H9 (cell line): ENCODE results near the gene SEC23B. TPM values are rescaled to one million over a fixed set of nuclear protein-coding genes. Genes with fewer than 3 reads are reported as not detected.

Source experiments
- DNase-seq: peaks from one replicate; pipeline ENCODE4 v3.0.0-alpha.2; 2017
- H2AFZ ChIP-seq: one replicate; pipeline ENCODE4 v1.6.1; 2013; ENCODE audit warnings: mild to moderate bottlenecking, low read length, control low read depth, moderate library complexity
- H2AK5ac ChIP-seq: 2 replicates; pipeline ENCODE4 v1.6.1; 2013; ENCODE audit warnings: low read length, control low read depth, mixed read lengths; ENCODE audit not compliant: insufficient read length
- H2BK120ac ChIP-seq: one replicate; pipeline ENCODE4 v1.6.1; 2013; ENCODE audit warnings: low read depth, mild to moderate bottlenecking, low read length, control low read depth, inconsistent platforms; ENCODE audit not compliant: poor library complexity, severe bottlenecking
- H2BK12ac ChIP-seq: 2 replicates; pipeline ENCODE4 v1.6.1; 2013; ENCODE audit warnings: low read length, control low read depth, mixed read lengths, low read depth; ENCODE audit not compliant: insufficient read length
- H2BK15ac ChIP-seq: 2 replicates; pipeline ENCODE4 v1.6.1; 2013; ENCODE audit warnings: low read depth, low read length, control low read depth
- H2BK20ac ChIP-seq: one replicate; pipeline ENCODE4 v1.6.1; 2013; ENCODE audit warnings: low read depth, mild to moderate bottlenecking, low read length, control low read depth, inconsistent platforms; ENCODE audit not compliant: poor library complexity, severe bottlenecking
- H2BK5ac ChIP-seq: 2 replicates; pipeline ENCODE4 v1.6.1; 2013; ENCODE audit warnings: low read length, control low read depth, mixed read lengths; ENCODE audit not compliant: insufficient read length
- H3K14ac ChIP-seq: 2 replicates; pipeline ENCODE4 v1.6.1; 2013; ENCODE audit warnings: low read length, control low read depth; ENCODE audit not compliant: insufficient read depth
- H3K18ac ChIP-seq: 2 replicates; pipeline ENCODE4 v1.6.1; 2013; ENCODE audit warnings: low read depth, mild to moderate bottlenecking, mixed read lengths, low read length, control low read depth; ENCODE audit not compliant: insufficient read length
- H3K23ac ChIP-seq: 2 replicates; pipeline ENCODE4 v1.6.1; 2013; ENCODE audit warnings: low read length, control low read depth, mixed read lengths, low read depth; ENCODE audit not compliant: insufficient read length
- H3K23me2 ChIP-seq: 2 replicates; pipeline ENCODE4 v1.6.1; 2013; ENCODE audit warnings: low read depth, mild to moderate bottlenecking, mixed read lengths, low read length, control low read depth; ENCODE audit not compliant: insufficient read length, poor library complexity, severe bottlenecking
- H3K27ac ChIP-seq: 2 replicates; pipeline ENCODE4 v1.5.1; 2013; ENCODE audit warnings: low read length, control low read depth, mixed read lengths, low read depth; ENCODE audit not compliant: insufficient read length
- H3K27me3 ChIP-seq: 2 replicates; pipeline ENCODE4 v1.6.1; 2013; ENCODE audit warnings: low read length, control low read depth, inconsistent platforms; ENCODE audit not compliant: insufficient read depth
- H3K4ac ChIP-seq: 2 replicates; pipeline ENCODE4 v1.6.1; 2013; ENCODE audit warnings: low read depth, mild to moderate bottlenecking, control low read depth, inconsistent platforms, low read length, moderate library complexity
- H3K4me1 ChIP-seq: 2 replicates; pipeline ENCODE4 v1.6.1; 2013; ENCODE audit warnings: low read length, control low read depth, inconsistent platforms; ENCODE audit not compliant: insufficient read depth
- H3K4me2 ChIP-seq: 2 replicates; pipeline ENCODE4 v1.6.1; 2013; ENCODE audit warnings: low read length, control low read depth, mixed read lengths; ENCODE audit not compliant: insufficient read length, insufficient read depth
- H3K56ac ChIP-seq: 2 replicates; pipeline ENCODE4 v1.6.1; 2013; ENCODE audit warnings: low read depth, mild to moderate bottlenecking, mixed read lengths, low read length, control low read depth; ENCODE audit not compliant: insufficient read length
- H3K79me1 ChIP-seq: 2 replicates; pipeline ENCODE4 v1.6.1; 2013; ENCODE audit warnings: low read depth, mild to moderate bottlenecking, moderate library complexity, low read length, control low read depth, inconsistent platforms; ENCODE audit not compliant: insufficient read depth, poor library complexity, severe bottlenecking
- H3K79me2 ChIP-seq: 2 replicates; pipeline ENCODE4 v1.6.1; 2013; ENCODE audit warnings: low read length, control low read depth, inconsistent platforms; ENCODE audit not compliant: insufficient read depth
- H3K9ac ChIP-seq: 2 replicates; pipeline ENCODE4 v1.6.1; 2013; ENCODE audit warnings: low read length, control low read depth, mixed read lengths; ENCODE audit not compliant: insufficient read length; ENCODE audit errors: extremely low read depth
- H3K9me3 ChIP-seq: one replicate; pipeline ENCODE4 v1.6.1; 2013; ENCODE audit warnings: low read depth, low read length, inconsistent platforms; ENCODE audit not compliant: control insufficient read depth
- H3T11ph ChIP-seq: one replicate; pipeline ENCODE4 v1.6.1; 2013; ENCODE audit warnings: mild to moderate bottlenecking, low read length, control low read depth, inconsistent platforms
- H4K20me1 ChIP-seq: one replicate; pipeline ENCODE4 v1.6.1; 2013; ENCODE audit not compliant: control insufficient read depth, insufficient read length, insufficient read depth
- H4K5ac ChIP-seq: 2 replicates; pipeline ENCODE4 v1.6.1; 2013; ENCODE audit warnings: low read depth, mild to moderate bottlenecking, mixed read lengths, low read length, control low read depth; ENCODE audit not compliant: insufficient read length
- H4K8ac ChIP-seq: replicated peaks from 2 replicates; pipeline ENCODE4 v1.6.1; 2013; ENCODE audit warnings: low read length, control low read depth, mixed read lengths, low read depth; ENCODE audit not compliant: insufficient read length
- H4K91ac ChIP-seq: 2 replicates; pipeline ENCODE4 v1.6.1; 2013; ENCODE audit warnings: low read depth, mild to moderate bottlenecking, moderate library complexity, mixed read lengths, low read length, control low read depth; ENCODE audit not compliant: insufficient read length
- H3K27ac Mint-ChIP-seq, 3 experiments: 2 replicates in 2 of 3; 3 replicates in 1 of 3; pipeline ENCODE4 v1.8.0; 2020 to 2021; ENCODE audit warnings: mixed read lengths in 3 of 3, mild to moderate bottlenecking in 1 of 3, moderate library complexity in 1 of 3
- H3K27me3 Mint-ChIP-seq: 2 replicates; pipeline ENCODE4 v1.8.0; 2021; ENCODE audit warnings: low read depth, mild to moderate bottlenecking, moderate library complexity, mixed read lengths
- H3K36me3 Mint-ChIP-seq, 3 experiments: 2 replicates in 2 of 3; 3 replicates in 1 of 3; pipeline ENCODE4 v1.8.0; 2020 to 2021; ENCODE audit warnings: low read depth in 3 of 3, mixed read lengths in 3 of 3; ENCODE audit not compliant: insufficient read depth in 1 of 3
- H3K4me1 Mint-ChIP-seq, 2 experiments: 2 replicates each; pipeline ENCODE4 v1.8.0; 2020; ENCODE audit warnings: mixed read lengths in 2 of 2
- H3K4me3 Mint-ChIP-seq, 2 experiments: 2 replicates in 1 of 2; 3 replicates in 1 of 2; pipeline ENCODE4 v1.8.0; 2020 to 2021; ENCODE audit warnings: mild to moderate bottlenecking in 2 of 2, mixed read lengths in 2 of 2, moderate library complexity in 1 of 2
- H3K9me3 Mint-ChIP-seq, 2 experiments: 2 replicates in 1 of 2; 3 replicates in 1 of 2; pipeline ENCODE4 v1.8.0; 2020; ENCODE audit warnings: mild to moderate bottlenecking in 2 of 2, mixed read lengths in 2 of 2, moderate library complexity in 1 of 2
- WGBS: extraction: QIAGEN DNeasy Blood & Tissue Kit; methylation state at CpG from one replicate; pipeline ENCODE4 v1.1.7; 2013; ENCODE audit warnings: missing lambda C conversion rate, low lambda C conversion rate, mixed read lengths; ENCODE audit not compliant: insufficient read length; ENCODE audit errors: extremely low coverage; 5-methylcytosine and 5-hydroxymethylcytosine counted together
- total RNA-seq: library from RNA; stranded (reverse); gene quantifications from 2 replicates; pipeline ENCODE4 v1.2.1, GENCODE V29; 2021
- TF ChIP-seq, protein P1 (sequence below): fragments of 200-600 bp; sonication (generic); conservative IDR thresholded peaks from 3 replicates; pipeline ENCODE4 v1.8.0; 2021; ENCODE audit warnings: antibody characterized with exemption, mild to moderate bottlenecking

SEC23B gene
- total RNA-seq, 1 experiment from 2014 or later: 65.9 TPM

DNA sequence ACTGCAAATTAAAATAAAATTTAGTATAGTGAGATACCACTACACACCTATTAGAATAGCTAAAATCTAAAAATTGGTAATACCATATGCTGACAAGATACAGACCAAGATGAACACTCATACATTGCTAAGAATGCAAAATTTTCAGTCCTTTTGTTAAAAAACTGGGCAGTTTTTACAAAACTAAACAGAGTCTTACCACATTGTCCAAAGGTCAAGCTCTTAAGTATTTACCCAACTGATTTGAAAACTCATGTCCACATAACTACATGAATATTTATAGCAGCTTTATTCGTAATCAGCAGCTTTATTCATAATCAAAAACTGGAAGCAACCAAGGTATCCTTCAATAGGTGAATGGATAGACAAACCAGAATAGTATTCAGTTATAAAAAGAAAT lies 30.5 kb upstream of the SEC23B start:
- H2AFZ ChIP-seq: no peak overlapping the region
- no peaks in the 10 kb centered on the region for H3K23me2 ChIP-seq
- no peaks in the 10 kb centered on the region for H3K4me1 ChIP-seq
- no peak overlapping the region for H2AK5ac ChIP-seq
- no peak overlapping the region for H2BK120ac ChIP-seq
- no peak for DNase-seq
- no peaks in the 10 kb centered on the region for H3K4me1 Mint-ChIP-seq
- H3K27ac ChIP-seq: no peak overlapping the region
- peaks cover 20 to 65% (median 55%) of the 10 kb centered on the region in 3 experiments; a peak in 6 of 7 replicates for H3K36me3 Mint-ChIP-seq
- TF ChIP-seq, protein P1, sequence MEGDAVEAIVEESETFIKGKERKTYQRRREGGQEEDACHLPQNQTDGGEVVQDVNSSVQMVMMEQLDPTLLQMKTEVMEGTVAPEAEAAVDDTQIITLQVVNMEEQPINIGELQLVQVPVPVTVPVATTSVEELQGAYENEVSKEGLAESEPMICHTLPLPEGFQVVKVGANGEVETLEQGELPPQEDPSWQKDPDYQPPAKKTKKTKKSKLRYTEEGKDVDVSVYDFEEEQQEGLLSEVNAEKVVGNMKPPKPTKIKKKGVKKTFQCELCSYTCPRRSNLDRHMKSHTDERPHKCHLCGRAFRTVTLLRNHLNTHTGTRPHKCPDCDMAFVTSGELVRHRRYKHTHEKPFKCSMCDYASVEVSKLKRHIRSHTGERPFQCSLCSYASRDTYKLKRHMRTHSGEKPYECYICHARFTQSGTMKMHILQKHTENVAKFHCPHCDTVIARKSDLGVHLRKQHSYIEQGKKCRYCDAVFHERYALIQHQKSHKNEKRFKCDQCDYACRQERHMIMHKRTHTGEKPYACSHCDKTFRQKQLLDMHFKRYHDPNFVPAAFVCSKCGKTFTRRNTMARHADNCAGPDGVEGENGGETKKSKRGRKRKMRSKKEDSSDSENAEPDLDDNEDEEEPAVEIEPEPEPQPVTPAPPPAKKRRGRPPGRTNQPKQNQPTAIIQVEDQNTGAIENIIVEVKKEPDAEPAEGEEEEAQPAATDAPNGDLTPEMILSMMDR: no peak
- no peak overlapping the region for H3K56ac ChIP-seq
- no peak overlapping the region for H3K4ac ChIP-seq
- no peaks in the 10 kb centered on the region for H4K20me1 ChIP-seq
- no peaks in the 10 kb centered on the region for H3K9me3 Mint-ChIP-seq
- H3K27ac Mint-ChIP-seq: no peak overlapping the region
- H2BK20ac ChIP-seq: no peak overlapping the region
- H4K5ac ChIP-seq: no peak overlapping the region
- H3K18ac ChIP-seq: no peak overlapping the region
- no peak overlapping the region for H3K14ac ChIP-seq
- H3K9ac ChIP-seq: no peak overlapping the region
- WGBS: no CpG with 5 or more reads among the region's 1 CpG
- H3K4me2 ChIP-seq: no peak overlapping the region
- H2BK5ac ChIP-seq: no peak overlapping the region
- H3K4me3 Mint-ChIP-seq: no peak overlapping the region
- no peaks in the 10 kb centered on the region for H3K79me2 ChIP-seq
- H2BK12ac ChIP-seq: no peak overlapping the region
- H3K27me3 Mint-ChIP-seq: no peaks in the 10 kb centered on the region; the same call in 1 of the 2 replicates
- H3K79me1 ChIP-seq: no peaks in the 10 kb centered on the region
- H3K27me3 ChIP-seq: no peaks in the 10 kb centered on the region
- no peak overlapping the region for H3T11ph ChIP-seq
- no peak overlapping the region for H2BK15ac ChIP-seq
- no peaks in the 10 kb centered on the region for H3K9me3 ChIP-seq
- H4K91ac ChIP-seq: no peak overlapping the region
- no peak overlapping the region for H3K23ac ChIP-seq
- no peak overlapping the region for H4K8ac ChIP-seq
